HG03342 (cell line): ENCODE measurements around the gene TAS2R40.
"Not testable (repeated sequence)": the region's sequence is repeated elsewhere in the genome, so short reads cannot be mapped to it uniquely, and the experiment has no call there.

ENCODE experiments used
- ATAC-seq: cut with Tn5 transposase; IDR thresholded peaks from one replicate; pipeline ENCODE4 v1.9.1; 2021; ENCODE audit warnings: mild to moderate bottlenecking, moderate library complexity; ENCODE audit not compliant: unreplicated experiment

TAS2R40 gene

DNA sequence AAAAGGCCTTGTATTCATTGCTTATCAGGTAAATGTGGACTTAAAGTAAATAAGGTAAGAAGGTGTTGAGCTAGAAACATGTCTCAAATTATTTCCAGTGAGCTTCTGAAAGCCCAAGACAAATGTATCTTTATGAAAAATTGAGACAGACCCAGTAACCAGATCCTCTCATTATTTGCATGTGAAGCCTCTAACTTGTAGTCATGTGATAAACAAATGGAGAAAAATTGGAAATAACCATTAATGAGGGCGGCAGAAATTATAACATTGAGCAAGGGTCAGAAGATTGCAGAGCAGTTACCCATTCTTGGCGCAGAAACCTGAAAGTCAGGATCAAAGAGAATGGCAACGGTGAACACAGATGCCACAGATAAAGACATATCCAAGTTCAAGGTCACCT, at the start of gene TAS2R40:
TSS of gene TAS2R40 (plus strand) at position 301 of the 400 bp plus-strand sequence. CDS start at position 343, 42 bp downstream.
- ATAC-seq: no peak

DNA sequence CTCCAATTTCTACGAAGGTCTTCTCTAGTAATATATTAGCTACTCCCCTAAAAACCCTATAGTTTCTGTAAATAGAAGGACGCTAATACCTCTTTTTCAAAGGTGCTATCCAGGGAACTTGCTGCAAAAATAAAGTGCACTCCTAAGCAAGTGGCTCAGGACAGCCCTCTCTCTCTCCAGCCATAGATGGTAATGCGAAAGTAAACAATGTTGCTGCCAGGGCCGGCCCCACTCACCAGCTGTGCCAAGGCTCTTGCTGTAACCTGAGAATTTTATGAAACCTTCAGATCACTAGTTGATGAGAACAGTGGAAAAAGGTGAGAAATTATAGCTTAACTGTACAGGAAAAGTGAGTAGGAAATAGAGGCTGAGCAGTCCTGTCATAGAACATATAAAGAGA, 49.5 kb upstream of the TAS2R40 start:
- ATAC-seq: no peak

DNA sequence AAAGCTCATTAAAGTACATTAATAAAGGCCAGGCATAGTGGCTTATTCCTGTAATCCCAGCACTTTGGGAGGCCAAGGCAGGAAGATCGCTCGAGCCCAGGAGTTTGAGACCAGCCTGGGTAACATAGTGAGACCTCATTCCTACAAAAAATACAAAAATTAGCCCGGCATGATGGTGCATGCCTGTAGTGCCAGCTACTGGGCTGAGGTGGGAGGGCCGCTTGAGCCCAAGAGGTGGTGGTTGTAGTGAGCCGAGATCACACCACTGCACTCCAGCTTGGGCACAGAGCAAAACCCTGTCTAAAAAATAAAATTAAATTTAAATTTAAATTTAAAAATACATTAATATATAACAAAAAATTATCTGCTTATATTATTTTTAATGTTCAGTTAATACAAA, 45.7 kb upstream of the TAS2R40 start:
- no peak for ATAC-seq

DNA sequence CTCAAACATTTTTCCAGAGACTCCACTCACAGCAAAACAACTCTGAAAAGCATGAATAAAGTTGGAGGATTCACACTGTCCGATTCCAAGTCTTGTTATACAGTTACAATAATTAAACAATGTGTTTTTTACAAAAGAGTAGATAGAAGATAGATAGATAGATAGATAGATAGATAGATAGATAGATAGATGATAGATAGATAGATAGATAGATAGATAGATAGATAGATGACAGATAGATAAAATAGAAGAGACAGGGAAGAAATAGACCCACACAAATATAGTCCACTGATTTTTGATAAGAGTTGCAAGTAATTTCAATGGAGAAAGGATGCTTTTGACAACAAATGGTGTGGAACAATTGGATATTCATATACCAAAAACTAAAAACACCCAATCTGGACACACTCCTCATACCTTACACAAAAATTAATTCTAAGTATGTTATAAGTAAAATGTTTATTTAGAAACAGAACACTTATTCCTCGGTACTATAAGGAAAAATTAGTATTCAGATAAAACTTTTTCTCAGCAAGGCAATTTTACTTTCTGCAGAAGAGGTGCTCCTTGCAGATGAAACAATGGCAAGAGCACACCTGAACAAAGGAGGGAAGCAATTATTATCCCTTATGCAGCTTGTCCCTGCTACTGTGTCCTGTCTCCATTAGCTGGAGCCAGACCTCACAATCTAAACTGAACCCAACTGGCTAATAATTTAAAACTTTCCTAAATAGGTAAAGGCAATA, 44.3 kb upstream of the TAS2R40 start:
- no peak for ATAC-seq

DNA sequence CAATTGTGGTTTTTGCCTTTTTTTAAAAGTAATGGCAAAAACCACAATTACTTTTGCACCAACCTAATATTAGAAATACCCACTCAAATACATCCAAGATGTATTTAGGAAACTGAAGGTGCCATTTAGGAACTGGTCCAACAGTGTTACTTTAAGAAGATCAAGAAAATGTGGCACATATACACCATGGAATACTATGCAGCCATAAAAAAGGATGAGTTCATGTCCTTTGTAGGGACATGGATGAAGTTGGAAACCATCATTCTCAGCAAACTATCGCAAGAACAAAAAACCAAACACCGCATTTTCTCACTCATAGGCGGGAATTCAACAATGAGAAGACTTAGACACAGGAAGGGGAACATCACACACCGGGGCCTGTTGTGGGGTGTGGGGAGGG, 41.1 kb upstream of the TAS2R40 start:
- not testable (repeated sequence) for ATAC-seq

DNA sequence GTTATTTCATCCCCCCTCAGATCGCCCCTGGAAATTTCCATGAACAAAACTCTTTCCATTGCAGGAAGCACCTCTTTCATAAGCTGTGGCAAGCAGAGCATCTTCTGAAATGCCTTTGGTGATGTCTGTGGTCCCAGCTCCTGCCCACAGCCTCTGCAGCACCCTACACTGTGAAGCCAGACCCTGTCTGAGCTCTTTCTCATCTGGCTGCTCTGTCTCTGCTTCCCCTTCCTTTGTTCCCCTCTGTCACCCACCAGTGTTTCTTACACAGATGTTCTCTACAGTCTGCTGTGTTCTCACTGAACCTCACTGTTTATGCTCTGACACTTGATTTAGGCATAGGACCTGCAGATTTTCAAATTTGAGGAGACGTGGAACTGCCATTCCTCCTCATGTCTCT, 40.5 kb upstream of the TAS2R40 start:
- no peak for ATAC-seq

DNA sequence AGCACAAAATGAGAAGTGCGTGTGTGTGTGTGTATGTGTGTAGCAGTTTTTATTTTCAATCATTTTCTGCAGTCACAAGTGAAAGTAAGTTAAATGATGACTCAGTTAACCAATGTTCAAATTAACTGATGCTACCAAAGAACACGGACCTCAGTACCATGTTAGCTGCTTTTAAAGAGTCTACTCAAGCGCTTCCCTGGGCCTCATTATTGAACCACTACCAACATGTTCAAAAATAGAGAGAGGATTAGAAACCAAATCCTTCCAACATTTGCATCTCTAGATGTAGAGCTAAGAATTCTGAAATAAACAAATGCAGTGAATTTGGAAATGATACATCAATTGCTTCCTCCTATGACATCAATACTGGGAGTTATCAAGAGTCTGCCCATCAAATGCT, 38.8 kb upstream of the TAS2R40 start, which contains the start of gene TAS2R39:
TSS of gene TAS2R39 (plus strand) at position 396 of the 400 bp plus-strand sequence. CDS start at position 396, 0 bp downstream.
- no peak for ATAC-seq

DNA sequence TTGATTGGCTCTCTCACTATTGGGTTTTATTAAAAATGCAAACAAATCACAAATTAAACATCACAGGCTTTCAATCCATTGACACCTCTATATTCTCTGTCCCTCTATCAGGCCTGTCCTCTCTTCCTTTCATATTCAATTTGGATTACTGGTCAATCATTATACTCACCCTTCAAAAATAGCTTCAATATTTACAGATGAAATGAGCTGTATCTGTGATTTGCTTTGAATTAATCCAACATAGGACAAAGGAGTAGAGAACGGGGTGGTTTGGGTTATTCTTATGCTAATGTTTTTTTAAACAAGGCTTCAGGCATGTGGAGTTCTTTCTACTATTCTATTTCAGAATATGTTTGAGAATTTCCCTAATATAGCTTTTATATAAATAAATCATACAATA, 36.3 kb upstream of the TAS2R40 start:
- ATAC-seq: no peak

DNA sequence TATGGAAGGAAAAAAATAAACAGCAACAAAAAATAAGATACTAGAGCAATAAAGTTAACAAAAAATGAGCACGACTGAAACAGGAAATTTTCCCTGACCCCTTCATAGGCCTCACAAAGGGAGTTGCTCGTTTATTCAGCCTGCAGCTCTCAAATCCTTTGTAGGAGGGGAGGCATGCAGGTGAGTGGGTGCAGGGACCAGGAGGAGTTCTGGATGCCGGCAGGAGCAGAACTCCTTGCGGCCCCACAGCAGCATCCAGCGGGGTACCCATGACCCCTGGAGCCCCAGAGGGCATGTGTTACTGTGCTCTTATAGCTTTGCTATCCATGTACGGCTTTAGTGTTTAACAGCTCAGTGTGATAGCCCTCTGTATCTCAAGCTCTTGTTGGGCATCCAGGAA, 32.8 kb upstream of the TAS2R40 start:
- ATAC-seq: no peak

DNA sequence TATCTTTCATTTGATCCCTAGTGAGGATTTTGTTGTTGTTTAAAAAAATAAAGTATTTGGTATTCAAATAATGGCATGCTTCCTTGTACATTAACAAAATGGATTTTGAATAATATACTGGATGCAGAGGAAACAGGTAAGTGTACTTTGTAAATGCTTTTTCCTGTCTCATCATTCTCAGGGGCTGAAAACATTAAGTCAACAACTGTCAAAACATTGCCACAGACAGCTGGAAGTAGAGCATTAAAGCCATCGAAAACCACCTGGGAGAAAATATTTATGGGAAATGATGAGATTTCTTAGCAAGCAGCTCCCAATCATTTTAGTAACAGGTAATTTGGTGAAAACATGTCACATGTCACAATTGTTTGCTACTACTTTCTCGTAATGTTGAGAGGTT, 28.0 kb upstream of the TAS2R40 start:
- no peak for ATAC-seq

DNA sequence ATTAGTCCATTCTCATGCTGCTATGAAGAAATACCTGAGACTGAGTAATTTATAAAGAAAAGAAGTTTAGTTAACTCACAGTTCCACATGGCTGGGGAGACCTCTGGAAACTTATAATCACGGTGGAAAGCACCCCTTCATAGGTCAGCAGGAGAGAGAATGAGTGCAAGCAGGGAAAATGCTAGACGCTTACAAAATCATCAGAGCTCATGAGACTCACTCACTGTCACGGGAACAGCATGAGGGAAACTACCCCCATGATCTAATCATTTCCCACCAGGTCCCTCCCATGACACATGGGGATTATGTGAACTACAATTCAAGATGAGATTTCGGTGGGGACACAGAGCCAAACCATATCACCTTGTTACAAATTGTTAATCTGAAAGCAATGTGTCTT, 22.8 kb upstream of the TAS2R40 start:
- ATAC-seq: no peak

DNA sequence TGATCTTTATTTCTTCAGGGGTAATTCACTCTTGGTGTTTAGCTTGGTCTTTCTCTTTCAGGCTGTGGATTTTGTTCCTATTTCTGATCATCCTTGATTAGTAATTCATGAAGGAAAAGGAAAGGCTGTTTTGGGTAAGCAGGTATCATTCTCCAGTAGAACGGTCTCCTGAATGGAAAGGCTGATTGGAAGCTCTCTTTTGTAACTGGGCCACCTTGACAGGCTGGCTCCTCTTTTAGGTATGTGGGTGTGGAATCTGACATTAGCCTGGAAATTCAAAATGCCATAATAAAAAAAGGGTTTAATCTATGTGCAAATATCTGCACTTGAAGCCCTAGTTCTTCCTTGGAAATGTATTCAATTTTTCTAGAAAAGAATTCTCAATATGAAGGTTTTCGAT, 19.7 kb upstream of the TAS2R40 start:
- no peak for ATAC-seq

DNA sequence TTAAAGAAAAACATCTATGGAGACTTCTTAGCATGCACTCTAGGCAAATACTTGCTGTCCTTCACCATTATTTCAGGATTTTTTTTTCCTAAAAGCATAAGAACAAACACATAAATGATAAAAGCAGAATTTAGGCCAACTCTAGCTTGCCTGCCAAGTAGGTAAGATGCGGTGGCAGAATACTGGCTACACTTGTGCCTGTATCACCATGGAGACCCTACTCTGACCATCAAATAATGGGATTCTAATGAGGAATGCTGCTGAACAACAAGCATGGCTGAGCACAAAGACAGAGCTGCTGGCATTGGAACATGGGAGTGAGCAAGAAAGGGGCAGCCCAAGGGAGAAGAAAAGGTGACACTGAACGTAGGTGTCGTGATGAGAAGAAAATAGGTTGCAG, 18.5 kb upstream of the TAS2R40 start:
- ATAC-seq: no peak

DNA sequence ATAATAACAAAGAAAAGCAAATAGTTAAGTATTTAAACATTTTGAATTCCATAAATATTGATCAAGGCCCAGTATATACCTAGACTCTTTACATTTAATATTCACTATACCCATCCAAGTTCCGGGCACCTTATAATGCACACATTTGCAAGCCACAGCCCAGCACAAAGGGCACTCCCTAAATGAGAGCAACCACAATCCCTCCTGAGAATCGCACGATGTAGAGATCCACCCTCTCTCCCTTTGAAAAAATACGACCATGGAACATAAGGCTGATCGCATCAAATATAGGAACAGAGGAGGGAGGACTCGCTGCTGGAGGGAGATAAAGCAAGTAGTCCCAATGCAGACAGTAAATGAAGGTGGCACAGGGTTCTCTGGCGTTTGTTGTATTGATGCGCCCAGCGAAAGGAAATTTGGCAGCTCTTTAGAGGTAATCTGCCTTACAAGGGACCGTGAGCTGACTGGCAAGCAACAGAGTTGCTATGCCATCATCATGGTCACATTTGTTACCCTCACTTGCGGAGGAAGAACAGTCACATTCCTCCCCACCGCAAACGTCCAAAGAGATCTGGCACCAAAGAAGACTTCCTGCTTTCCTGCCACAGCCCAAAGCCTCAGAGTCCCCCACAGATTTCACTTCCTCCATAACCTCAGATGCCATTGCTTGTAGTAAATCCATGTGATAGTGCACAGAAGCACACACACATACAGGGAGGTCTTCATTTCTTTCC, 16.1 kb upstream of the TAS2R40 start:
- ATAC-seq: peak; percentile 89

DNA sequence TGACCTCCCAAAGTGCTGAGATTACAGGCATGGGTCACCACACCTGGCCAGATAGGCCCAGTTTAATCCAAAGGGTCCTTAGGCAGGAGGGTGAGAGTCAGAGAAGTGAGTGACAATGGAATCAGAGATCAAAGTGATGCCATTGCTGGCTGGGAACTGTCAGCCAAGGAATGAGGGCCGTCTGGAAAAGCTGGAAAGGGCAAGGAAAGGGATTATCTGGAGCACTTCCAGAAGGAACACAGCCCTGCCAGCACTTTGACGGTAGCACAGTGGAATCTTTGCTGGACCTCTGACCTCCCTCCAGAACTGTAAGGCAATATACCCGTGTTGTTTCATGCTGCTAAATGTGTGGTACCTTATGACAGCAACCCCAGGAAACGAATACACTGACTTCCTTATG, 11.3 kb upstream of the TAS2R40 start:
- ATAC-seq: no peak

DNA sequence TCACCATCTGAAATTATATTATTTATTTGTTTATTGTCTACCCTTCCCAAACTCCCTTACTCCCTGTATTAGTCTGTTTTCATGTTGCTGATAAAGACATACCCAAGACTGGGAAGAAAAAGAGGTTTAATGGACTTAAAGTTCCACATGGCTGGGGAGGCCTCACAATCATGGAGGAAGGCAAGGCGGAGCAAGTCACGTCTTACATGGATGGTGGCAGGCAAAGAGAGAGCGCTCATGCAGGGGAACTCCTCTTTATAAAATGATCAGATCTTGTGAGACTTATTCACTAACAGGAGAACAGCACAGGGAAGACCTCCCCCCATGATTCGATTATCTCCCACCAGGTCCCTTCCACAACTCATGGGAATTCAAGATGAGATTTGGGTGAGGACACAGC, 8.4 kb upstream of the TAS2R40 start:
- not testable (repeated sequence) for ATAC-seq

DNA sequence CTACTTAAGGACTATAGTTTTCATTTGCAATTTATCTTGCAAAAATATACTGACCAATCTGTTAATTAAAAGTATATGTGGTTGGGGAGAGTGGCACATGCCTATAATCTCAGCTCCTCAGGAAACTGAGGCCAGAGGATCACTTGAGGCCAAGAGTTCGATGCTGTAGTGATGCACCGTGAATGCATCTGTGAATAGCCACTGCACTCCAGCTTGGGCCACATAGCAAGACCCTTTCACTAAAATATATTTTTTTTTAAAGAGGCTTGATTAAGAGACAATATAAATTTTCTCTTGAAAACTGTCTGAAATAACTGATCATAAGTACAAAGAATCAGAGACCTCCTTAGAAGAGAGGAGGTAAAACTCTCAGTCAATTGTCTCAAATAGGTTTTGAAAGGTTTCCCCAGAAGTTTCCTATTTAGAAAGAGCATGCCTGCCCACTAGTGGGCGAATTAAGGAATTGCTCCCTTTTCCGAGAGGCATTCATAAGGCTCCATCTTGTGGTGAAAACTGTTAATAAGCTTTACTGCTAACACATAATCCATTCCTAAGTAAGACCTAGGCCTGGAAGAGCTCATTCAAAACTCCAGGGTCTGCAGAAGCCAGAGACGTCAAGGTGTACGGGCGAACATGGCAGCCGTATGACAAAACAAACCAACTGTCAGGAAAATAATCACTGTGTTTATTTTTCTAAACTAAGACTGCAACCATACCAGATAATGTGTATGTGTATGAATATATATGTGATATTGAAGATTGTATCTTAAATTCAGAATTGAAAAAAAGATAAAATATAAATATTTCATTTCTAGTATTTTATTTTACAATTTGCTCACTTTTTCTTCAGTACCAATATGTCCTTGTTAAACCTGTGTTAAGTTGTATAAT, 6.8 kb upstream of the TAS2R40 start:
- peak; percentile 92 for ATAC-seq

DNA sequence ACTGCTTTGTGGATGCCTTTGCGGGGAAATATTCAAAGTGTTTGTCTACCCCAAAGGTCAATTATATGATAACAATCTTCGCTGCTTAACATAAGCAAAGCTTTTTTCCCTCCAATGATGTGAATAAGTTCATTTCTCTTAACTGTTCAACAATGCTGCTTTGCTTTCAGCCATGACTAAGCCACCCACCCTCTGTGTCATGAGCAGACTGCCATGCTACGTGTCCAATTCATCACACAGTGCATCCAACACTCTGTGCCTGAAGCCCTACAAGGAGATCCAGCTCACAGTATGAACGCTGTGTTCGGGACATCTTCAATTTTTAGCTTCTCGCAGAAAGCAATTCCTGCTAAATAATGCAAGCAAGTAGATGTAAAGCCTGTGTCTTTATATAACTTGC, 5.7 kb upstream of the TAS2R40 start:
- ATAC-seq: no peak

DNA sequence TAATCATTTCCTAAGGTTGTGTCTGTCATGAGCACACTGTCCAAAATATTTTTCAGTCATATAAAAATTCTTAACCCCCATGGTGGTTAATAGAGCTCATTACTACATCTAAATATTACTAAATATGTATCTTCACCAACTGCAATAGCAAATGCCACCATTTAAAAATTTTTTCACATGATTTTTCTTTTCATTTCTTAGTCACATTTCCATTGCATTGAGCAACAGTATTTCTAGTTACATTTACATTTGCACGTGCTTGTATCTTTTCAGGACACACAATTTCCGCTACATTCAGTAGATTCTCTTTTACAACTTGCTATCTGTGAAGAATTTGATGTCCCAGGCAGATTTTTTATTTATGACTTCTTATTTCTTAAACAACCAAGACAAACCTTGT, 5.2 kb upstream of the TAS2R40 start:
- no peak for ATAC-seq

DNA sequence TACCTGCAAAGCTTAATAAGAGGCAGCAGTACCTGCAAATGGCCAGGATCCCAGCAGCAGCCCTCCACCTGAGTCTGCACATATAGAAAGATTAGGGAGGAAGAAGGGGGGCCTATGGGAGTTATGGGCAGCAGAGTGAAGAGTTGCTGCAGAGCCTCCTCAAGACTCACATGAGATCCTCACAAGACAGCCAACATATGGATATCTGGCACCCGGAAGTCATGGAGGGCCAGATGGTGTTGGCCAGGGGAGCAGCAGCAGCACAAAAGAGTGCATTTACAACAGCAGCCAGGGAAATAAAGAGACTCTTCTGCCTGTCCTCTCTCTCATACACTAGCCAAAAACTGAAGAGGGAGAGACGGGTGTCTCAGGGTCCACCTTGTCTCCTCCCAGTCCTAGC, 4.0 kb upstream of the TAS2R40 start:
- ATAC-seq: no peak

DNA sequence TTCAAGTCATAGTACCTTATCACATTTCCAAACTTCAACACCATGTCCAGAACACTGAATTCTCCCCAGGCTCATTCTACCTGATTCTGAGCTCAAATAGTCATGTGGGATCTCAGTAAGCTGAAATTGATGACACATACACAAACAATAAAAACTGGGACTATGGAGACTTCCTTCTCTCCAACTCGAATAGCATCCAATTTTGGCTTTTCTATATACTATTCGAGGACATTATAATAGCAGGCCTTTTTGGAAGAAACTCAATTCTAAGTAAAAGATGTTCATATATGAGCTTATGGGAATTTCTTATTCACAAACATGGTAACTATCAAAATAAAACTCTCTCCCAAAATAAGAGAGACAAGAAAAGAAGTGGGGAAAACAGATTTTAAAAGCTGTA, 551 bp upstream of the TAS2R40 start:
- ATAC-seq: no peak
